Activated T-cell treated with anti-CD3 and anti-CD28 coated beads, Interleukin-2, amount 50 U/mL, for 72 hours (primary cell): ENCODE results near the gene MBP. TPM values are rescaled to one million over a fixed set of nuclear protein-coding genes. Genes with fewer than 3 reads are reported as not detected.
A peak's percentile ranks its signal among the peaks of the same experiment; 100 is the strongest.

Source experiments
- ATAC-seq, 2 donors: fragments of 150-1000 bp; cut with Tn5 transposase; replicated peaks in 1 of 2; 2 replicates each; pipeline ENCODE4 v1.10.0; 2021; ENCODE audit warnings: moderate library complexity in 2 of 2, mild to moderate bottlenecking in 1 of 2
- DNase-seq, 2 donors: peaks; one replicate each; pipeline ENCODE4 v3.0.0; 2021 to 2022; ENCODE audit warnings: mixed read lengths in 1 of 2
- H3K27ac Mint-ChIP-seq: one replicate; pipeline ENCODE4 v1.8.0; 2022; ENCODE audit warnings: mild to moderate bottlenecking, moderate library complexity, mixed read lengths
- H3K27me3 Mint-ChIP-seq: one replicate; pipeline ENCODE4 v1.8.0; 2022; ENCODE audit warnings: low read depth, mixed read lengths
- H3K36me3 Mint-ChIP-seq, 2 donors: one replicate each; pipeline ENCODE4 v1.8.0; 2022; ENCODE audit warnings: mixed read lengths in 2 of 2, mild to moderate bottlenecking in 1 of 2; ENCODE audit not compliant: insufficient read depth in 2 of 2
- H3K4me1 Mint-ChIP-seq: one replicate; pipeline ENCODE4 v1.8.0; 2022; ENCODE audit warnings: low read depth, mixed read lengths
- H3K4me3 Mint-ChIP-seq, 2 donors: one replicate each; pipeline ENCODE4 v1.8.0; 2022; ENCODE audit warnings: mild to moderate bottlenecking in 2 of 2, mixed read lengths in 2 of 2, moderate library complexity in 2 of 2
- H3K9me3 Mint-ChIP-seq, 2 donors: one replicate each; pipeline ENCODE4 v1.8.0; 2022; ENCODE audit warnings: mixed read lengths in 2 of 2
- total RNA-seq, 2 donors: library from RNA; stranded (reverse); gene quantifications; one replicate each; pipeline ENCODE4 v1.2.3, GENCODE V29; 2022

Gene MBP
- total RNA-seq, 2 donors from 2014 or later, result 101 to 107 TPM

GRCh38 chr18:77084688-77085035 lies 47.9 kb downstream of the MBP start:
- peaks cover 62% of the 10 kb centered on the region for H3K4me1 Mint-ChIP-seq
- H3K27me3 Mint-ChIP-seq, result no peaks in the 10 kb centered on the region
- H3K36me3 Mint-ChIP-seq, result peaks cover 3 to 10% of the 10 kb centered on the region in 2 donors
- H3K4me3 Mint-ChIP-seq, result peak overlapping the region in 1 of 2 donors; percentile 49
- H3K9me3 Mint-ChIP-seq, result no peaks in the 10 kb centered on the region
- ATAC-seq (no peak), DNase-seq (no peak)
- peak overlapping the region; percentile 91 for H3K27ac Mint-ChIP-seq

GRCh38 chr18:77082316-77082955 lies 50.1 kb downstream of the MBP start:
- no peak overlapping the region for H3K27ac Mint-ChIP-seq
- no peak for DNase-seq
- H3K36me3 Mint-ChIP-seq, result peaks cover 4 to 8% of the 10 kb centered on the region in 2 donors
- no peak overlapping the region for H3K4me3 Mint-ChIP-seq
- H3K4me1 Mint-ChIP-seq, result peaks cover 77% of the 10 kb centered on the region
- ATAC-seq, result no peak
- no peaks in the 10 kb centered on the region for H3K9me3 Mint-ChIP-seq
- no peaks in the 10 kb centered on the region for H3K27me3 Mint-ChIP-seq

GRCh38 chr18:77081390-77081778 lies 51.2 kb downstream of the MBP start:
- Mint-ChIP-seq H3K27ac (peak overlapping the region; percentile 9), H3K9me3 (no peaks in the 10 kb centered on the region), H3K4me3 (peak overlapping the region in 1 of 2 donors; percentile 57), H3K36me3 (peaks cover 4 to 10% of the 10 kb centered on the region in 2 donors), H3K27me3 (no peaks in the 10 kb centered on the region), H3K4me1 (peaks cover 69% of the 10 kb centered on the region)
- ATAC-seq, result no peak
- DNase-seq, result no peak

- no peak for DNase-seq
- ATAC-seq, result peak; percentile 32 to 66
- Mint-ChIP-seq H3K27ac (peak overlapping the region; percentile 64), H3K4me1 (peaks cover 63% of the 10 kb centered on the region), H3K36me3 (peaks cover 4 to 7% of the 10 kb centered on the region in 2 donors), H3K9me3 (no peaks in the 10 kb centered on the region), H3K27me3 (no peaks in the 10 kb centered on the region), H3K4me3 (peak overlapping the region in 1 of 2 donors; percentile 37)
Measured at GRCh38 chr18:77079954-77080682, 52.5 kb downstream of the MBP start.

GRCh38 chr18:77079088-77079487 lies 53.5 kb downstream of the MBP start:
- H3K4me3 Mint-ChIP-seq, result no peak overlapping the region
- no peaks in the 10 kb centered on the region for H3K27me3 Mint-ChIP-seq
- DNase-seq, result no peak
- ATAC-seq, result no peak
- H3K9me3 Mint-ChIP-seq, result no peaks in the 10 kb centered on the region
- H3K27ac Mint-ChIP-seq, result no peak overlapping the region
- peaks cover 60% of the 10 kb centered on the region for H3K4me1 Mint-ChIP-seq
- H3K36me3 Mint-ChIP-seq, result peaks cover 3 to 7% of the 10 kb centered on the region in 2 donors

- H3K36me3 Mint-ChIP-seq, result peaks cover 2 to 7% of the 10 kb centered on the region in 2 donors
- no peak for DNase-seq
- no peak for ATAC-seq
- H3K4me3 Mint-ChIP-seq, result no peak overlapping the region
- H3K9me3 Mint-ChIP-seq, result no peaks in the 10 kb centered on the region
- H3K4me1 Mint-ChIP-seq, result peaks cover 60% of the 10 kb centered on the region
- H3K27ac Mint-ChIP-seq, result no peak overlapping the region
- H3K27me3 Mint-ChIP-seq, result no peaks in the 10 kb centered on the region
Measured at GRCh38 chr18:77078690-77079070, 53.9 kb downstream of the MBP start.

GRCh38 chr18:77077941-77078689 lies 54.5 kb downstream of the MBP start:
- Mint-ChIP-seq H3K36me3 (peaks cover 2 to 7% of the 10 kb centered on the region in 2 donors), H3K27me3 (no peaks in the 10 kb centered on the region), H3K9me3 (no peaks in the 10 kb centered on the region), H3K4me1 (peaks cover 63% of the 10 kb centered on the region), H3K4me3 (no peak overlapping the region), H3K27ac (peak overlapping the region; percentile 16)
- DNase-seq, result no peak
- peak; percentile 36 to 43 for ATAC-seq

GRCh38 chr18:77077401-77077800 lies 55.2 kb downstream of the MBP start:
- peak overlapping the region; percentile 50 for H3K27ac Mint-ChIP-seq
- H3K27me3 Mint-ChIP-seq, result no peaks in the 10 kb centered on the region
- DNase-seq, result no peak
- H3K4me1 Mint-ChIP-seq, result peaks cover 60% of the 10 kb centered on the region
- peaks cover 2 to 7% of the 10 kb centered on the region in 2 donors for H3K36me3 Mint-ChIP-seq
- H3K9me3 Mint-ChIP-seq, result no peaks in the 10 kb centered on the region
- ATAC-seq, result no peak
- H3K4me3 Mint-ChIP-seq, result no peak overlapping the region

GRCh38 chr18:77076111-77076510 lies 56.5 kb downstream of the MBP start:
- ATAC-seq, result no peak
- Mint-ChIP-seq H3K27ac (no peak overlapping the region), H3K4me3 (no peak overlapping the region), H3K27me3 (no peaks in the 10 kb centered on the region), H3K9me3 (no peaks in the 10 kb centered on the region), H3K4me1 (peaks cover 69% of the 10 kb centered on the region), H3K36me3 (peaks cover 2 to 6% of the 10 kb centered on the region in 2 donors)
- no peak for DNase-seq

- DNase-seq (no peak), ATAC-seq (no peak)
- H3K36me3 Mint-ChIP-seq, result peaks cover 6 to 7% of the 10 kb centered on the region in 2 donors
- H3K4me3 Mint-ChIP-seq, result peak overlapping the region in 1 of 2 donors; percentile 66
- peak overlapping the region; percentile 61 for H3K27ac Mint-ChIP-seq
- H3K27me3 Mint-ChIP-seq, result no peaks in the 10 kb centered on the region
- H3K4me1 Mint-ChIP-seq, result peaks cover 73% of the 10 kb centered on the region
- H3K9me3 Mint-ChIP-seq, result no peaks in the 10 kb centered on the region
Measured at GRCh38 chr18:77074431-77074830, 58.2 kb downstream of the MBP start.

- Mint-ChIP-seq H3K27ac (peak overlapping the region; percentile 61), H3K27me3 (no peaks in the 10 kb centered on the region), H3K4me3 (peak overlapping the region; percentile 10 to 66), H3K36me3 (peaks cover 6 to 7% of the 10 kb centered on the region in 2 donors), H3K9me3 (no peaks in the 10 kb centered on the region), H3K4me1 (peaks cover 74% of the 10 kb centered on the region)
- DNase-seq (no peak), ATAC-seq (peak; percentile 43 to 61)
Measured at GRCh38 chr18:77073336-77074093, 59.1 kb downstream of the MBP start.

- DNase-seq (no peak), ATAC-seq (no peak)
- peak overlapping the region; percentile 99 for H3K27ac Mint-ChIP-seq
- H3K27me3 Mint-ChIP-seq, result no peaks in the 10 kb centered on the region
- H3K36me3 Mint-ChIP-seq, result peaks cover 6 to 7% of the 10 kb centered on the region in 2 donors
- no peaks in the 10 kb centered on the region for H3K9me3 Mint-ChIP-seq
- H3K4me1 Mint-ChIP-seq, result peaks cover 77% of the 10 kb centered on the region
- H3K4me3 Mint-ChIP-seq, result peak overlapping the region in 1 of 2 donors; percentile 71
Measured at GRCh38 chr18:77072566-77072965, 60.0 kb downstream of the MBP start.
